IMR-90 (cell line): Measurements from ENCODE around the gene GCNT4.

Source experiments
- POLR2A ChIP-seq: IDR thresholded peaks from 2 replicates; pipeline ENCODE4 v1.6.1; 2012; ENCODE audit warnings: mild to moderate bottlenecking, low read depth, low read length
- TF ChIP-seq, protein P1 (sequence below): conservative IDR thresholded peaks from 2 replicates; pipeline ENCODE4 v1.5.1; 2012; ENCODE audit warnings: mild to moderate bottlenecking, low read depth, low read length, improper control_type of control experiment

DNA sequence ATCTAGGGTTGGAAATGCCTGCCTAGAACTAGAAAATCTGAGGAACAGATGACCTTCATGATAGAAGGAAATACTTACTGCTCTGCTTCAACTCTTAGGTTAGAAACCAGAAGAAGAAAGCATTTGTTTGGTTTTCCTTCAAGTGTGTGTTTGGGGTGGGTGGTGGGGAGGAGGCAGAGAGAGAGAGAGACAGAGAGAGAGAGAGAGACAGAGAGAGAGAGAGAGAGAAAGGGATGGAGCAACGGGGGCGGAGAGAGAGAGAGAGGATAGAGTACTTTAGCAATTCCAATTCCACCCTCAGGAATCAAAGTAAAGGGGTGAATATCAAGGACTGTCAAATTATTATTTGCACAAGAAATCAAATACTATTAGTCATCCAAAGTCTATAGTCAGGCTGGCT is 29.2 kb upstream of the GCNT4 start:
- TF ChIP-seq, protein P1, sequence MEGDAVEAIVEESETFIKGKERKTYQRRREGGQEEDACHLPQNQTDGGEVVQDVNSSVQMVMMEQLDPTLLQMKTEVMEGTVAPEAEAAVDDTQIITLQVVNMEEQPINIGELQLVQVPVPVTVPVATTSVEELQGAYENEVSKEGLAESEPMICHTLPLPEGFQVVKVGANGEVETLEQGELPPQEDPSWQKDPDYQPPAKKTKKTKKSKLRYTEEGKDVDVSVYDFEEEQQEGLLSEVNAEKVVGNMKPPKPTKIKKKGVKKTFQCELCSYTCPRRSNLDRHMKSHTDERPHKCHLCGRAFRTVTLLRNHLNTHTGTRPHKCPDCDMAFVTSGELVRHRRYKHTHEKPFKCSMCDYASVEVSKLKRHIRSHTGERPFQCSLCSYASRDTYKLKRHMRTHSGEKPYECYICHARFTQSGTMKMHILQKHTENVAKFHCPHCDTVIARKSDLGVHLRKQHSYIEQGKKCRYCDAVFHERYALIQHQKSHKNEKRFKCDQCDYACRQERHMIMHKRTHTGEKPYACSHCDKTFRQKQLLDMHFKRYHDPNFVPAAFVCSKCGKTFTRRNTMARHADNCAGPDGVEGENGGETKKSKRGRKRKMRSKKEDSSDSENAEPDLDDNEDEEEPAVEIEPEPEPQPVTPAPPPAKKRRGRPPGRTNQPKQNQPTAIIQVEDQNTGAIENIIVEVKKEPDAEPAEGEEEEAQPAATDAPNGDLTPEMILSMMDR = no peak
- TF ChIP-seq POLR2A = no peak
